ENCODE data around the gene C1RL. TPM values are rescaled to one million over a fixed set of nuclear protein-coding genes. Genes with fewer than 3 reads are reported as not detected.

The C1RL gene
- total RNA-seq, 1 experiment from 2014 or later, result 25.9 TPM

GRCh38 chr12:7129287-7129871 lies 20.4 kb upstream of the C1RL start:
- ATAC-seq (peak; percentile 44), DNase-seq (ENCODE audit: low read depth, low spot score) (no peak)
- no peaks in the 10 kb centered on the region; a peak in 1 of 4 replicates for H3K36me3 ChIP-seq (ENCODE audit: control insufficient read depth in 1 of 2, insufficient read depth in 2 of 2, low read length in 2 of 2)
- ChIA-PET RAD21 (ENCODE audit: low non-redundant PET in 1 of 2, low total read pairs in 2 of 2, uncharacterized antibody in 2 of 2, unreplicated experiment in 2 of 2) (no interaction called here), POLR2A (no interaction called here), CTCF (no interaction called here)
- H3K79me2 ChIP-seq (ENCODE audit: insufficient read depth, low read length), result no peaks in the 10 kb centered on the region
- no peak for TF ChIP-seq JUND (IDR thresholded peaks at IDR 0.05)
- no peak for TF ChIP-seq ZNF274 (IDR thresholded peaks at IDR 0.05; ENCODE audit: low read depth, low read length)
- TF ChIP-seq POLR2A (IDR thresholded peaks at IDR 0.05; ENCODE audit: borderline replicate concordance, extremely low read depth, insufficient read depth, insufficient read length), result no peak
- TF ChIP-seq SP1 (IDR thresholded peaks at IDR 0.05; ENCODE audit: low read depth), result no peak
- no peak for TF ChIP-seq EZH2 (IDR thresholded peaks at IDR 0.05)
- no peak for TF ChIP-seq ZFX (IDR thresholded peaks at IDR 0.05)
- TF ChIP-seq ZBTB33 (IDR thresholded peaks at IDR 0.05; ENCODE audit: extremely low read depth, insufficient replicate concordance, low read length), result no peak
- no peak for TF ChIP-seq CBX3 (IDR thresholded peaks at IDR 0.05; ENCODE audit: low read depth)
- TF ChIP-seq SIN3A (IDR thresholded peaks at IDR 0.05; ENCODE audit: low read depth), result no peak
- no peak for TF ChIP-seq EGR1 (IDR thresholded peaks at IDR 0.05; ENCODE audit: low read depth)
- no peak for TF ChIP-seq TCF7L2 (IDR thresholded peaks at IDR 0.05; ENCODE audit: borderline replicate concordance, extremely low read depth, insufficient read depth, insufficient read length)
- no peak for TF ChIP-seq ATF3 (IDR thresholded peaks at IDR 0.05)
- no peak for TF ChIP-seq YY1 (IDR thresholded peaks at IDR 0.05; ENCODE audit: extremely low read depth, insufficient replicate concordance, low read depth, low read length)
- TF ChIP-seq POLR2AphosphoS5 (IDR thresholded peaks at IDR 0.05; ENCODE audit: low read depth, low read length), result no peak
- TF ChIP-seq FOSL1 (IDR thresholded peaks at IDR 0.05; ENCODE audit: low read depth), result no peak
- no peak for TF ChIP-seq MAX (IDR thresholded peaks at IDR 0.05)
- no peak for TF ChIP-seq CTCF (IDR thresholded peaks at IDR 0.05 in 2 of 3, conservative IDR thresholded peaks at IDR 0.05 in 1 of 3; ENCODE audit: borderline replicate concordance in 1 of 3, insufficient read depth in 1 of 3, low read depth in 2 of 3, low read length in 2 of 3)
- TF ChIP-seq RAD21 (IDR thresholded peaks at IDR 0.05; ENCODE audit: low read depth), result no peak
- peak overlapping the region; percentile 51 to 59 for H3K4me3 ChIP-seq (replicated peaks in 1 of 2; ENCODE audit: low read depth in 1 of 2, low read length in 2 of 2)
- no peak overlapping the region for H2AFZ ChIP-seq (ENCODE audit: low read depth, low read length, poor library complexity, severe bottlenecking)
- TSS peak; percentile 54 for BruUV-seq (replicated peaks)
- intact Hi-C loops (cut with micrococcal nuclease), result no loop called here
- H3K9me2 ChIP-seq (ENCODE audit: insufficient read depth), result no peaks in the 10 kb centered on the region
- no peaks in the 10 kb centered on the region for H3K27me3 ChIP-seq (ENCODE audit: insufficient read depth, low read length)
- no peaks in the 10 kb centered on the region for H3K9me3 ChIP-seq (ENCODE audit: control insufficient read depth in 1 of 2, insufficient read depth in 1 of 2, low read depth in 1 of 2, low read length in 2 of 2)
- peaks cover 7 to 35% of the 10 kb centered on the region in 2 experiments for H3K4me1 ChIP-seq (ENCODE audit: control insufficient read depth in 1 of 2, insufficient read depth in 2 of 2, low read length in 2 of 2)
- H3K9ac ChIP-seq (ENCODE audit: low read length), result peak overlapping the region; percentile 59
- peak overlapping the region; percentile 18; the same call in 1 of the 2 replicates for H3K27ac ChIP-seq (ENCODE audit: low read depth, low read length)
- no peaks in the 10 kb centered on the region for H4K20me1 ChIP-seq (ENCODE audit: insufficient read depth)
- H3K4me2 ChIP-seq (ENCODE audit: low read length), result peak overlapping the region; percentile 73
